Endothelial cell of umbilical vein (primary cell): Measurements from ENCODE around the gene PHAF1. TPM values are rescaled to one million over a fixed set of nuclear protein-coding genes. Genes with fewer than 3 reads are reported as not detected.

Source experiments
- BruUV-seq: library from RNA; stranded (reverse); fragments of 400-500 nt; replicated peaks from 2 replicates; lab custom pipeline; 2021; lab: Mats Ljungman, UMichigan
- CTCF ChIA-PET: fragments of 300-600, 350-600 bp; sonication (Branson Sonifier 250); formaldehyde crosslinking; loops from one replicate; lab custom pipeline; 2021; ENCODE audit warnings: antibody characterized with exemption, inconsistent platforms; lab: Charles Lee
- POLR2A ChIA-PET: fragments of 300-600, 350-600 bp; sonication (Branson Sonifier 250); formaldehyde crosslinking; loops from one replicate; lab custom pipeline; 2021; ENCODE audit warnings: antibody characterized with exemption, inconsistent platforms; lab: Charles Lee
- DNase-seq: peaks from one replicate; pipeline ENCODE4 v3.0.0-alpha.2; 2011; ENCODE audit warnings: low read depth, low spot score
- FAIRE-seq: peaks from 2 replicates; lab custom pipeline; 2011; peaks lifted over from hg19 to GRCh38; lab: Jason Lieb, UNC
- H2AFZ ChIP-seq: 2 replicates; pipeline ENCODE4 v1.6.0; 2012; ENCODE audit warnings: low read depth, low read length, control low read depth, inconsistent platforms
- H3K27ac ChIP-seq: 2 replicates; pipeline ENCODE4 v1.5.1; 2011; ENCODE audit warnings: low read depth, mild to moderate bottlenecking, control low read depth, low read length, moderate library complexity; ENCODE audit not compliant: insufficient read depth
- H3K27me3 ChIP-seq, 2 experiments: 2 replicates each; pipeline versions ENCODE4 v1.6.0 to v1.6.1; 2011; ENCODE audit warnings: low read length in 2 of 2, mixed read lengths in 1 of 2; ENCODE audit not compliant: control insufficient read depth in 2 of 2, insufficient read depth in 2 of 2
- H3K36me3 ChIP-seq, 2 experiments: 2 replicates in 1 of 2; 3 replicates in 1 of 2; pipeline ENCODE4 v1.5.1; 2011; ENCODE audit warnings: low read length in 2 of 2, mild to moderate bottlenecking in 1 of 2, moderate library complexity in 1 of 2; ENCODE audit not compliant: control insufficient read depth in 2 of 2, insufficient read depth in 2 of 2; ENCODE audit errors: extremely low read depth in 1 of 2
- H3K4me1 ChIP-seq: 3 replicates; pipeline ENCODE4 v1.5.1; 2011; ENCODE audit warnings: mild to moderate bottlenecking, low read length; ENCODE audit not compliant: control insufficient read depth, insufficient read depth; ENCODE audit errors: extremely low read depth
- H3K4me2 ChIP-seq: 2 replicates; pipeline ENCODE4 v1.6.1; 2011; ENCODE audit warnings: low read length, control low read depth, mixed read lengths; ENCODE audit not compliant: insufficient read depth
- H3K4me3 ChIP-seq, 3 experiments: fragments of 200-600 bp in 1 of 3; sonication (generic), shearing (Covaris generic) in 1 of 3; replicated peaks in 1 of 3; 2 replicates each; pipeline ENCODE4 v1.5.1; 2011 to 2016; ENCODE audit warnings: control low read depth in 3 of 3, low read length in 3 of 3, mild to moderate bottlenecking in 2 of 3, inconsistent platforms in 1 of 3, low read depth in 1 of 3, moderate library complexity in 1 of 3; ENCODE audit not compliant: insufficient read depth in 1 of 3
- H3K79me2 ChIP-seq: 2 replicates; pipeline ENCODE4 v1.6.0; 2012; ENCODE audit warnings: low read length, inconsistent platforms; ENCODE audit not compliant: control insufficient read depth, insufficient read depth
- H3K9ac ChIP-seq: replicated peaks from 2 replicates; pipeline ENCODE3; 2011; ENCODE audit warnings: low read length, control low read depth; ENCODE audit not compliant: insufficient read depth; ENCODE audit errors: extremely low read depth
- H3K9me1 ChIP-seq: replicated peaks from 3 replicates; pipeline ENCODE4 v1.6.0; 2011; ENCODE audit warnings: mild to moderate bottlenecking, low read length; ENCODE audit not compliant: control insufficient read depth, insufficient read depth; ENCODE audit errors: extremely low read depth
- H3K9me3 ChIP-seq: replicated peaks from 2 replicates; pipeline ENCODE4 v1.5.1; 2012; ENCODE audit warnings: low read length, inconsistent platforms; ENCODE audit not compliant: control insufficient read depth, insufficient read depth
- H4K20me1 ChIP-seq: replicated peaks from 2 replicates; pipeline ENCODE3; 2011; ENCODE audit warnings: mild to moderate bottlenecking, low read length; ENCODE audit not compliant: control insufficient read depth, insufficient read depth; ENCODE audit errors: extremely low read depth
- EZH2 ChIP-seq: IDR thresholded peaks from 2 replicates; pipeline ENCODE4 v1.6.1; 2012; ENCODE audit warnings: borderline replicate concordance, low read depth, mild to moderate bottlenecking, moderate library complexity, low read length, inconsistent platforms; ENCODE audit not compliant: severe bottlenecking
- FOS ChIP-seq: IDR thresholded peaks from 2 replicates; pipeline ENCODE4 v1.6.1; 2011; ENCODE audit warnings: mild to moderate bottlenecking, low read length, moderate library complexity, borderline replicate concordance; ENCODE audit not compliant: insufficient read depth
- GATA2 ChIP-seq: IDR thresholded peaks from 2 replicates; pipeline ENCODE4 v1.7.0; 2011; ENCODE audit warnings: low read depth, mild to moderate bottlenecking, moderate library complexity, mixed read lengths, low read length; ENCODE audit not compliant: insufficient read length, insufficient read depth
- JUN ChIP-seq: IDR thresholded peaks from 2 replicates; pipeline ENCODE4 v1.6.1; 2011; ENCODE audit warnings: borderline replicate concordance, low read depth; ENCODE audit not compliant: insufficient read length, insufficient read depth
- MYC ChIP-seq: IDR thresholded peaks from one replicate; pipeline ENCODE4 v1.6.1; 2011; ENCODE audit warnings: mild to moderate bottlenecking, low read depth, low read length
- POLR2A ChIP-seq: IDR thresholded peaks from 2 replicates; pipeline ENCODE4 v1.6.1; 2012; ENCODE audit warnings: low read depth, mild to moderate bottlenecking, control low read depth, low read length
- POLR2AphosphoS5 ChIP-seq: IDR thresholded peaks from 2 replicates; pipeline ENCODE4 v1.6.1; 2012; ENCODE audit warnings: low read depth, mild to moderate bottlenecking, control low read depth, low read length, moderate library complexity; ENCODE audit not compliant: insufficient read depth
- dilution Hi-C: fragments of 300-500 bp; cut with MboI; formaldehyde crosslinking; loops from one replicate; pipeline ENCODE4 v1.15.0; 2019; ENCODE audit warnings: low sequenced_read_pairs; ENCODE audit not compliant: extremely low pct_ligation_motif_present
- intact Hi-C: fragments of 100-400 bp; cut with micrococcal nuclease; formaldehyde crosslinking; loops from one replicate; pipeline ENCODE4 v1.10.0; 2022
- polyA plus RNA-seq, 4 experiments: library from polyadenylated mRNA; depleted of rRNA in 3 of 4; stranded (reverse) in 3 of 4; unstranded in 1 of 4; fragments of >200 nt; gene quantifications; 2 replicates each; pipeline versions ENCODE4 v1.2.1 to v1.2.3, GENCODE V29; 2011 to 2012; ENCODE audit warnings: missing spikeins in 1 of 4
- total RNA-seq: library from RNA; stranded (reverse); gene quantifications from 2 replicates; pipeline ENCODE4 v1.2.3, GENCODE V29; 2021
- TF ChIP-seq, protein P1 (sequence below): IDR thresholded peaks from 2 replicates; pipeline ENCODE4 v1.6.1; 2011; ENCODE audit not compliant: insufficient read depth, insufficient read length
- TF ChIP-seq, protein P2 (sequence below), 2 donors: IDR thresholded peaks; 1 replicate in 1 of 2; 2 replicates in 1 of 2; pipeline ENCODE4 v1.5.1; 2011; ENCODE audit warnings: low read length in 2 of 2, mild to moderate bottlenecking in 2 of 2, moderate library complexity in 2 of 2, control low read depth in 1 of 2, inconsistent platforms in 1 of 2, low read depth in 1 of 2; ENCODE audit not compliant: insufficient read depth in 1 of 2; ENCODE audit errors: extremely low read depth in 1 of 2

The PHAF1 gene
- total and polyA plus RNA-seq, 2 donors (not counting 3 experiments of a cell fraction or from before 2014, with no cell fraction given) = 18.5 to 21.9 TPM

DNA sequence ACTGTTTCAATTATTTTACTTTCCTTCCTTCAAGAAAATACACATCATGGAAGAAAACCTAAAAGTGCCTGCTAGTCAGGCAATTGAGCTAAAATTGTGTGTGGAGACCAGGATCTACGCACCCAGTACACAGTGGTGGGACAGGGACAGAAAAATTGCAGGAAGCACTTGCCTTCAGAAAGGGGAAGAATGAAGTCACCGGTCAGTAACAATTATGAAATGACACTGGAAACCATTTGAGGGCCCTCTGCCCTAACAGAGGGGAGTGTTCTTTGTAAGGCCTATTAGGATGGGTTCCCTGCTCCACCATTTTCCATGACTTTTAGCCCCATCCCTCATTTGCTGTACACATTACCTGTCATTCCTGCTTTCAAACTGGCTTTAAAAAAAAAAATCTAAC is 4.5 kb upstream of the PHAF1 start:
- CTCF ChIA-PET = interaction anchor here (1.3 to 9.0 kb wide), 4 partner anchors 11 to 86 kb away, joined by 4 to 86 read pairs (median 36); no protein-coding TSS in a partner anchor

More for the DNA sequence above, 4.5 kb upstream of the PHAF1 start:
- Histone ChIP-seq H4K20me1 (no peaks in the 10 kb centered on the region), H3K4me1 (peaks cover 6% of the 10 kb centered on the region), H3K4me3 (no peak overlapping the region), H2AFZ (no peak overlapping the region), H3K9me1 (no peaks in the 10 kb centered on the region), H3K79me2 (peaks cover 3% of the 10 kb centered on the region), H3K9ac (no peak overlapping the region), H3K36me3 (peaks cover 2 to 5% of the 10 kb centered on the region in 2 experiments), H3K9me3 (no peaks in the 10 kb centered on the region), H3K27ac (no peak overlapping the region), H3K27me3 (no peaks in the 10 kb centered on the region), H3K4me2 (no peak overlapping the region)
- POLR2A ChIA-PET = no interaction called here
- intact Hi-C loops = no loop called here
- BruUV-seq = no TSS peak
- DNase-seq = no peak
- TF ChIP-seq, protein P1, sequence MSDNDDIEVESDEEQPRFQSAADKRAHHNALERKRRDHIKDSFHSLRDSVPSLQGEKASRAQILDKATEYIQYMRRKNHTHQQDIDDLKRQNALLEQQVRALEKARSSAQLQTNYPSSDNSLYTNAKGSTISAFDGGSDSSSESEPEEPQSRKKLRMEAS = no peak
- TF ChIP-seq FOS = no peak
- TF ChIP-seq, protein P2, sequence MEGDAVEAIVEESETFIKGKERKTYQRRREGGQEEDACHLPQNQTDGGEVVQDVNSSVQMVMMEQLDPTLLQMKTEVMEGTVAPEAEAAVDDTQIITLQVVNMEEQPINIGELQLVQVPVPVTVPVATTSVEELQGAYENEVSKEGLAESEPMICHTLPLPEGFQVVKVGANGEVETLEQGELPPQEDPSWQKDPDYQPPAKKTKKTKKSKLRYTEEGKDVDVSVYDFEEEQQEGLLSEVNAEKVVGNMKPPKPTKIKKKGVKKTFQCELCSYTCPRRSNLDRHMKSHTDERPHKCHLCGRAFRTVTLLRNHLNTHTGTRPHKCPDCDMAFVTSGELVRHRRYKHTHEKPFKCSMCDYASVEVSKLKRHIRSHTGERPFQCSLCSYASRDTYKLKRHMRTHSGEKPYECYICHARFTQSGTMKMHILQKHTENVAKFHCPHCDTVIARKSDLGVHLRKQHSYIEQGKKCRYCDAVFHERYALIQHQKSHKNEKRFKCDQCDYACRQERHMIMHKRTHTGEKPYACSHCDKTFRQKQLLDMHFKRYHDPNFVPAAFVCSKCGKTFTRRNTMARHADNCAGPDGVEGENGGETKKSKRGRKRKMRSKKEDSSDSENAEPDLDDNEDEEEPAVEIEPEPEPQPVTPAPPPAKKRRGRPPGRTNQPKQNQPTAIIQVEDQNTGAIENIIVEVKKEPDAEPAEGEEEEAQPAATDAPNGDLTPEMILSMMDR (IDR thresholded peaks at IDR 0.05; ENCODE audit: extremely low read depth in 1 of 2, insufficient read depth in 1 of 2, low read depth in 1 of 2, low read length in 2 of 2) = no peak
- TF ChIP-seq POLR2AphosphoS5 = no peak
- no peak for TF ChIP-seq EZH2
- no peak for TF ChIP-seq MYC
- TF ChIP-seq POLR2A = no peak
- no peak for TF ChIP-seq GATA2
- no peak for TF ChIP-seq JUN
- dilution Hi-C loops = no loop called here
- FAIRE-seq = no peak
